ENCODE data around the gene MYH1.

Gene MYH1

GRCh38 chr17:10458701-10459100 is 59.6 kb downstream of the MYH1 start:
- Histone ChIP-seq H3K9me3 (no peaks in the 10 kb centered on the region), H3K27me3 (peaks cover 5% of the 10 kb centered on the region), H3K4me1 (ENCODE audit: control insufficient read depth in 1 of 2, insufficient read depth in 1 of 2, low read depth in 1 of 2, low read length in 1 of 2) (no peaks in the 10 kb centered on the region), H3K27ac (no peak overlapping the region), H3K36me3 (no peaks in the 10 kb centered on the region), H3K4me3 (ENCODE audit: low read depth in 1 of 2, low read length in 1 of 2) (no peak overlapping the region)
- no peak for TF ChIP-seq CTCF (IDR thresholded peaks at IDR 0.05)

GRCh38 chr17:10457952-10458351 is 60.4 kb downstream of the MYH1 start:
- peaks cover 5% of the 10 kb centered on the region for H3K27me3 ChIP-seq
- no peaks in the 10 kb centered on the region for H3K36me3 ChIP-seq
- no peaks in the 10 kb centered on the region for H3K9me3 ChIP-seq
- no peak overlapping the region for H3K27ac ChIP-seq
- TF ChIP-seq CTCF (IDR thresholded peaks at IDR 0.05): no peak
- H3K4me3 ChIP-seq (ENCODE audit: low read depth in 1 of 2, low read length in 1 of 2): no peak overlapping the region
- no peaks in the 10 kb centered on the region for H3K4me1 ChIP-seq (ENCODE audit: control insufficient read depth in 1 of 2, insufficient read depth in 1 of 2, low read depth in 1 of 2, low read length in 1 of 2)

GRCh38 chr17:10447026-10447931 is 71.1 kb downstream of the MYH1 start:
- Histone ChIP-seq H3K27me3 (peaks cover 7% of the 10 kb centered on the region), H3K27ac (no peak overlapping the region), H3K36me3 (no peaks in the 10 kb centered on the region), H3K9me3 (no peaks in the 10 kb centered on the region), H3K4me3 (ENCODE audit: low read depth in 1 of 2, low read length in 1 of 2) (no peak overlapping the region), H3K4me1 (ENCODE audit: control insufficient read depth in 1 of 2, insufficient read depth in 1 of 2, low read depth in 1 of 2, low read length in 1 of 2) (no peaks in the 10 kb centered on the region)
- no peak for TF ChIP-seq CTCF (IDR thresholded peaks at IDR 0.05)

Data from neutrophil (primary cell).